ENCODE measurements around the gene AP3B2.
"Not testable (repeated sequence)": the region's sequence is repeated elsewhere in the genome, so short reads cannot be mapped to it uniquely, and the experiment has no call there.

The AP3B2 gene

DNA sequence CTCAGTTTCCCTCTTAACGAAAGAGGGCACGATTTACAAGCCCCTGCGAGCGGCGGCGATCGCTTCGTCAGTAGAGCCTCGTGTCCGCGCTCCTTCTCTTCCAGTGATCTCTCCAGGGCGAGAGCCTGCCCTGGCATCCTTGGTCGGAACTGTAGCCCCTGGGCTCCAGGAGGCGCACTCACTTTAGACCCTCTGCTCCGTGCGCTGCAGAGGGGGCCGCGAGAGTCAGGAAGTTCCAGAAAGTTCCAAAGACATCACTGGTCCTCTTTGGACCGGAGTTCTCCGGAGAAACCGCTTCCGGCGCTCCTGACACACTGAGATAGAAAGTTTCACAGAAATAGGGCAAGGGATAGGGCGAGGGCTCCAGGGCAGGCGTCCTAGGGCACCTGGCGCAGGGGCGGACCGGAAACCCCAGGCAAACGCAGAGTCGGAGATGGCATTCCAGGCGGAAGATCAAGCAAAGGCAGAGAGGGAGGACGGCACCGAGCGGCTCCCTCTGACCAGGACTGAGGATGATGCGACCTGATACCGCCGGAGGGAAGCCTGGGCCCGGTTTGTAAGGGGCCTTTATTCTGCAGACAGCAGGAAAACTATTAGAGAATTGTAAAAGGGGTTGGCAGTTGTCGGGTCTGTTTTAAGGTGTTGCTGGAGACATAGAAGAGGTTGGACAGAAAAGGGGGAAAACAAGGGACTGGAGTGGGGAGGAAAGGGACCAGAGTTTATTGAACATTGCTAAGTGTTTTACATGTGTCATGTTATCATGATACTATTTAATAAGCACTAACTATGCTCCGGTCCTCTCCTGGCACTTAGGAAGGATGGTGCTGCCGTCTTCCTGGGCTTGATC lies 61.2 kb downstream of the AP3B2 start:
- no peak for DNase-seq

DNA sequence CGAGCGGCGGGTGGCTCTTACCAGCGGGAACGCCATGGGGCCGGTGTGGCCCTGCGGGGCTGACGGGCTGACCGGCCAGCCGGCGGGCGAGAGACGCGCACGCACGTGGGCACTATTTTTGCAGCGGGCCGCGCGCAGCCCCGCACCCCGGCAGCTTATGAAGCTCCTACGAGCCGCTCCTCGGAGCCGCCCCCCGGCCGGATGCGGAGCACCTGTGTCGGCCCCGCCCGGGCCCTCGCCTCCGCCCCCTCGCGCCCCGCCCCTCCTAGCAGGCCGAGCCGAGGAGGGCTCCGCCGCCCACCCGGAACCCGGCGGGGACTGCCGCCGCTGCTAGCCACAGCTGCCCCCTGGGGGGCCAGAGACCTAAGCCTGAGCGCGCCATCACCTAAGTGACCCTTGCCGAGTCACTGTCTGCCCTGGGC lies 61.8 kb downstream of the AP3B2 start:
- peak; percentile 10 for DNase-seq

DNA sequence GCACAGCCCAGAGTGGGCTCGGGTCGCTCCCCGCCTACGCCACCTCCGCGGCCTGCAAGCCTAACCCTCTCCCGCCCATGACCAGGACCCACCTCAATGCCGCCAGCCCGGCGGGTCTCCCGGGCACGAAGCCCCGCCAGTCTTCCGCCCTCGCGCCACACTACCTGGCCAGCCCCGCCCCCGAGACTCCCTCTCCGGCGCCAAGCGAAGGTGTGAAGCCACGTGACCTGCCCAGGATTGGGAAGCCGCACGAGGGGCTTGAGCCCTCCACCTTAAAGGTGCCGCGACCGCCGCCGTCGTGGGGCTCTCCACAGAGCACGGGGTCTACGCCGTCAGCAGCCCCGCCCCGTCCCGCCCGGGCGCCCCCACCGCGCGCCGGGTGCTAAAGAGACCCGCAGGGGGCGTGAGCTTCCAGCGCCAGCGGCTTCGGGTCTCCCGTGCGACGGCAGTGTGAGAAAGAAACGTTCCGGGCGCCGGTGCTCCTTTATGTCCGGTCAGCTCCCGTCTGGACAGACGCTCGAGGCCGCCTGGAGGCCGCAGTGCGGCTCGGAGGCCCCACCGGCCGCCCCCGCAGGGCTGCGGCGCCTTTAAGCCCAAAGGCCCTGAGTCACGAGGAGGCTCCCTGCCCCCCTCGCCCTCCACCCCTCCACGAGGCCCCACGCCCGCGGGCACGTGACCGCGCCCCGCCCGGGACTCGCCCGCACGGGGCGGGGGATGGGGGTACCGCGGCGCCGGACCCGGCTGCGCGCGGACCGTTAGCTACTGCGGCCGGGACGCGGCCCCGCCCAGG lies 62.4 kb downstream of the AP3B2 start, which contains the start of gene CPEB1:
Gene CPEB1, minus strand, starts transcription at position 319 of the 790 bp plus-strand sequence. CDS start 18,904 bp downstream, outside the sequence.
- DNase-seq = no peak

DNA sequence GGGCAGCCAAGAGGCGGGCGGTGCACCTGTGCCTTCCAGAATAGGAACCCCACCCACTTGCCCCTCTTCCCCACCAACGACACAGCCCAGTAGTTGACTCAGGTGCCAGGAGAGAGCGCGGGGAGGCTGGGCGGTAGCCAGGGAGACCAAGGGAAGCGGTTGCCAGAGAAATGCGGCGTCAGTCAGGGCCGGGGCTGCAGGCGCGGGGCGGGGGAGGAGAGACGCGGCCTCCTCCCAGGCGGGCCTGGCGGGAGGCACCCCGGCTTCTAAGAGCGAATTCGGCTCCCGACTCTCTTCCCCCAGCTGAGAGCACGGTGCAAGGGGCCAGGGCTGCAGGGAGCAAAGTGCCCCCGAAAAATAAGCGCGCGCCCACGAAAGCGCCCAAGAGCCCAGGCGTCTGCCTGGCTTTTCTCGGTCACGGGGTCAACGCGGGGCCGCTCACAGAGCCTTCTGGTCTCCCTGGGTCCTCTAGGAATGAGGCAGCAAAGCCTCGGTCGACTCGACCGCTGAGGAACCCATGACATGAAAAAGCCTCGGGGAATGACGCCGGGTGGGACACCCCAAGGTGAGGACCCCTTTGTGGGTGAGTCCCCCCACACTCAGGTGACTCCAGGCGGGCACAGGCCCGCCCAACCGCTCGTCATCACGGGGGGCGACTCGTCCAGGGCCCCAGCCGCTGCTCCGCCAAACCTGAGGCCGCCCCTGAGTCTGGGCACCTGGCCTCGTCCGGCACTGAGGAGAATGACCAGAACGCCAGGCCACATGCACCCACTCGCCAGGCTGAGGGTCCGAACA lies 63.2 kb downstream of the AP3B2 start:
- DNase-seq = no peak

DNA sequence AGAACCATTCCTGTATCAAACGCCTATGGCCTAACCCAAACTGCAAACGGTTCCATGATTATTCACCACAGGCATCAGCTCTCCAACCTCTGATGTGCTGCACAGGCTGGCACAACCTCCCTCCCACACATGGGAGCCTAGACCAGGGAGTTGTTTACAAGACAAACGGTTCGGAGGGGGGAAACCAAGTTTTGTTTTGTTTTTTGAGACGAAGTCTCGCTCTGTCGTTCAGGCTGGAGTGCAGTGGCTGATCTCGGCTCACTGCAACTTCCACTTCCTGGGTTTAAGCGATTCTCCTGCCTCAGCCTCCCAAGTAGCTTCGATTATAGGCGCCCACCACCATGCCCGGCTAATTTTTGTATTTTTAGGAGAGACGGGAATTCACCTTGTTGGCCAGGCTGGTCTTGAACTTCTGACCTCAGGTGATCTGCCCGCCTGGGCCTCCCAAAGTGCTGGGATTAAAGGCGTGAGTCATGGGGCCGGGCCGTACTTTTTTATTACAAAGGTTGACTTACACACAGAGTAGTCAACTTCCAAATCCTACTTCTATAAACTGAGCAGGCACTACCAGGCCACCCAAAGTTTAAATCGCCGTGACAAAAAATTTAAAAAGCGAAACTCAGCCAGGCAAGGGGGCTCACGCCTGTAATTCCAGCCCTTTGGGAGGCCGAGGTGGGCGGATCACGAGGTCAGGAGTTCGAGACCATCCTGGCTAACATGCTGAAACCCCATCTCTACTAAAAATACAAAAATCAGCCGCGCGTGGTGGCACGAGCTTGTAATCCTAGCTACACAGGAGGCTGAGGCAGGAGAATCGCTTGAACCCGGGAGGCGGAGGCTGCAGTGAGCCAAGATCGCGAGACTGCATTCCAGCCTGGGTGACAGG lies 64.5 kb downstream of the AP3B2 start:
- not testable (repeated sequence) for DNase-seq

DNA sequence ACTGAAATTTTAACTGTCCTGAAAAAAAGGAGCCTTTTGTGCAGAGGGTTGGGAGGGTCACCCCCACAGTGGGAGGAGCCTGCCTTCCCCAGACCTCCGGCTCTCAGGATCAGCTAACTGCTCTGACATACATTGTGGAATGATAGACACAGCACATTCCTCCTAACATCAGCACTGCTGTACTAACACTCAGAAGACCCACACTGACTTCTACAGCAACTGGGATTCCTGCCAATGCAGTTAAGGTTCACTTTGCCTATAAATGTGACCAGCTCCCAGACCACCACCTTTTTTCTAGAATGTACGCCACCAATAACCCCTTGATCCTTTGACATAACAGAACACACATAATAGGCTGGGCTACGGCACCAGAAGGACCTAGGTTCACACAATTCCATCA lies 65.7 kb downstream of the AP3B2 start:
- DNase-seq = no peak

DNA sequence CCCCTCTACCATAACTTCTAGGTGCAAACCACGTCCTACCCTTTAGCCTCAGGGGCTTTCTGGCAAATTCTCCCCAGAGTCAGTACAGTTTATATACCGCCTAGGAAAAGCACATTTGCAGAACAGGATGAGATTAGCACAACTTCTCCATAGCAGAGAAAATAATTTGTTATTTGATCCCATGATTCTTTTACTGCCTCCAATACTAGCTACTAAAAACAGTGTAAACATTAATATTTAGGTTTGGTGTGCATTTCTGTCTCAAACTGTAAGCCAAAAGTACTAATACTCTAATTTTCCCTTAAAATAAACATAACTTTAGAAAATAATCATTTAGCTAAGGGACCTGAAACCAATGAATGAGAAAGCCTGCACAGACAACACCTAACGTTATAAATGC lies 67.0 kb downstream of the AP3B2 start:
- no peak for DNase-seq

DNA sequence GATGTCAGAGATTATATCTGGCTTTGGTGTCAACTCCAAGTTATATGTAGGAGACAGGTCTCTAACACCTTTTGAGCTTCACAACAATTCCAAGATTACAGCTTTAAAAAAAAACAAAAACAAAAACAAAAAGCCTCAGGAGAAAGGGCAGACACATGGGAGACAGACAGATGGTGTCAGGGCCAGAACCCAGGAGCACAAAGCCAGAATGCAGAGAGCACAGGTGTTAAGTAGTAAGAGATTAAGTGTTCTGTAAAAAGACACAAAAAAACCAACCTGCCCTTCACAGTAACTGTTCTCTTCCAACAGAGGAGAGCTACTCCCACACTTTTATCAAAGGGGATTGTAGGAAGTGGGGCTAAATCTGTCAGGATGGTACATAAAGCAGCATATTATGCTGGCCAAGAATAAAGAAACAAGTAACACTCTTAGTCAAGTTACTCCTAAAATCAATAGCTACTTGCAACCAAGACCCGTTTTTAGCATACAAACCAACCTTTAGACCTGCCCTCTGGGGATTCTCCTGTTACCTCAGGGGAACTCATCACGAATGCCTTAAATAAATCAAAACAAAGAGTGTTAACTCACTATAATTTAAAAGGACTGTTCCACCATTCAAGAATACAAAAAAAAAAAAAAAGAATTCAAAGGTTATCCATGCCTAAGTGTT lies 68.4 kb downstream of the AP3B2 start:
- DNase-seq = no peak

DNA sequence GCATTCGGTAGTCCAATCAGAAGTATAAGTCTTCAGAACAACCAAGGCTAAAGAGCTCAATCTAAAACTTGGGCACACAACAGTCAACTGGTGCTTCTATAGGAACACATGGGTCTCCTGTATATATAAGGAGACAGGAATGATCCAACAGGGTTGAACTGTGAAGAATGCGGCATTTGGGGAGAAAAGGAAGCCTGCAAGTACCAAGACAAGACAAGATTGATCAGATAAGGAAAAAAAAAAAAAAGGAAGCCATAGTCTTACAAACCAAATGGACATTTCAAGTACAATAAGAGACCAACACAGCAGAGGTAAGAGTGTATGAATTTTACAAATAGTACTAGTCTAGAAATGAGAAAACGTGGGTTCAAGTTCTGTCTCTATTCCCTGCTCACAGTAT lies 69.0 kb downstream of the AP3B2 start:
- DNase-seq = no peak

DNA sequence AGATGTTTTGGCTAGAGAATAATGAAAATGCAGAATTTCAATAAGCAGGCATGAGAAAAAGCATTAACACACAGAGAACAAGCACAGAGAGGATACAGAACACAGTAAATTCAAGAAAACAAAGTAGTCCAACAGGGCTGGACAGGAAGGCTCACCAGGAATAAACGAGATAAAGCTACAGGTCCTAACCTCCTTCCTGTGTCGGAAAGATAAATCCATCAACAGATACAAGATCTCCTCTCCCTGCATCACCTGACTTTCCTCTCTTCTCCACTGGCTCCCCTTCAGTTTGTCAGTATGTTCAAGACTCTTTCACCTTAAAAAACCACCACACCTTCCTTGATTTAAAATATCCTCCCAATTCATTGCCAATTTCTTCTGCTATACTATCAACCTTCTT lies 73.9 kb downstream of the AP3B2 start:
- no peak for DNase-seq

DNA sequence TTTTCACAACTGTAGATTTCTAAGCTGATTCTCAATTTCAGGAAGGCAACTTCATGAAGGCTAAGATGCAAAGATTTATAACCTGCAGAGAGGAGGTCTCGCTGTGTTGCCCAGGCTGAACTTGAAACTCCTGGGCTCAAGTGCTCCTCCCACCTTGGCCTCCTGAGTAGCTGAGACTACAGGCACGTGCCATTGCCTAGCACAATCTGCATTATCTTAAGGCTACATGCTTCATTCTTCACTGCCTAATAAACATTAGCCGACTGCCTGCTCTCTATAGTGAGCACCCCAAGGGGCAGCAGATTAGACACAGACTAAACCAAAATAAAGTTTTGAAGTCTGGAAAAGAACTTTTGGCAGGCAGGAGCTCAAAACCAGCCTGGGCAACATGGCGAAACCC lies 79.6 kb downstream of the AP3B2 start:
- DNase-seq = no peak

DNA sequence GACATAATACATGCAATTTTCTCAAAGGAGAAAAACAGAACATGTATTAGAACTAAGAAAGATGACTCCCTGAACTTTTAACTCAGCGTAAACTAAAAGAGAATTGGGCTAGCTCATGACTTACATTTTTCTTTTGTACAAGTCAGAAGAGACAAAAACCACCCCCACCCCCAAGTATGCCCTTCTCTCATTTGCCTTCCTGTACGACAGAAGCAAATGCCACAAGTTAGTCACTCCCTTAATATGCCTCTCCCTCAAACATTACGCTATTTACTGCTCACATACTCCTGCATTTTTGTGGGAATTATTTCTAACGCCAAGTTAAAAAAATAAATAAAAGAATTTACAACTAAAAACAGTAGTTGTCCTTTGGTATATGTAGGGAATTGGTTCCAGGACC lies 84.5 kb downstream of the AP3B2 start:
- no peak for DNase-seq

DNA sequence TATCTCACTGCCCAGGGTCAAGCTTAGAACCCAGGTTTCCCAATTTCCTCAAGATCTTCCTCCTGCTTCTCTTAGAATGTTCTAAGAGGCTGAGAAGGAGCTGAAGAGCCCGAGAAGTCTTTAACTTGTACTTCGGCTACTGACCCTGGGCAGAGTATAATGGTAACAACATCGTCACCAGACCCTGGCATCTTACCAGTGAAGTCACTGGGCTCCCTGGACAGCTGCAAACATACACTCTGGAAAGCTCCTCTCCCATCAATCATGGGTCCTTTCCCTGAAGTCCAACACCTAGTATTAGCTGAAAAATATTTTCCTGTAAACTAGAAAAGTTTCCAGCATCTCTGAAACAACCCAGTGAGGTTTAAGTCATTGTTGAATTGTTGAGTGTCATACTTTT lies 85.2 kb downstream of the AP3B2 start:
- no peak for DNase-seq

DNA sequence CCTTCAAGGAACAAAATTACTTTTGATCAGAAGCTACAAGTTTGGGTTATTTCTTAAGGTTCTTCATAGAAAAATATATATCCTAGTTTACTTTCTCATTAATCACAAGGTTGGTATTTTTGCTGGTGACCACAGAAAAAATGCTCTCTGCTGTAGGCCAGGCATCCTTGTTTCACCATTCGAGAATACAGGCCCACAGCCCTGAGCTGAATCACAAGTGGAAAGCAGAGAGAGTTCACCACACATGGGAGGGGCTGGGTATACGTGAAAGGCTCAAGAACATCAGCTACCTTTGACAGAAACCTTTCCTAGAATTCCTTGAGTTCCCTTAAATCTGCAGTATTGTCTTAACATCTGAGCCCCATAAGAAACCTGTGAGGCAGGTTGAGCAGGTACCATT lies 85.7 kb downstream of the AP3B2 start:
- DNase-seq = no peak

DNA sequence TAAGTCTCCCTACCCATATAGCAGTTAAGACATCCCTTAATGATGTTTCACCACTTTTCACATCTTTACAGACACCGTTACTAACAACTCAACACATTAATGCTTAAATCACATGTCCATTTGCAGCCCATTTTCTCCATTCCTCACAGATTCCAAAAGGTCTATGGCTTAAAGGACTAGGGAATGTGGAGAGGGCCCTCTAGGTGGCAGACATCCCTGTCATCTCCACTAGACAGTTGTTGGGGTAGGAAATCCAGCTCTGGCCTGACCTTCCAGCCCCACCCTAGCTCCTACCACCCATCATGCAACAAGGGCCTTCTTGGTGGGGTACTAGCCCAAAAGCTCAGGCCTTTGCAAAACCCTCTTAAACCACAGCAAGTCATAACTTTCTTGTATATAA lies 87.7 kb downstream of the AP3B2 start:
- no peak for DNase-seq

DNA sequence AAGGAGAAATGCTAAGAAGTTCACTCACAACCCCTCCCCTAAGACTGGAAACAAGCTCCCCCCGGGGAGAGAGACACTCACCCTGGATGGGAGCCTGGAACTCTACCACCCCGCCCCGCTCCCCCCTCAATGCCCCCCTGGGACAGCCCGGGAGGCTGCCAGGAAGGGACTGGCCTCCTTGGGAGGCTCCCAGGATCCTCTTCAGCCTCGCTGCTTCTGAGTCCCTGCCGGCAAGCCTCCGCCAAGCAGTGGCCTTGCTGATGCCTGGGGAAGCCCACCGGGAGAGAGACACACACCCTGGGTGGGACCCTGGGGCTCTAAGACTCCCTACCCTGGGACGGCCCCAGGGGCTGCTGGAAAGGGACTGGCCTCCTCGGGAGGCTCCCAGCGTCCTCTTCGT lies 95.9 kb downstream of the AP3B2 start:
- no peak for DNase-seq

DNA sequence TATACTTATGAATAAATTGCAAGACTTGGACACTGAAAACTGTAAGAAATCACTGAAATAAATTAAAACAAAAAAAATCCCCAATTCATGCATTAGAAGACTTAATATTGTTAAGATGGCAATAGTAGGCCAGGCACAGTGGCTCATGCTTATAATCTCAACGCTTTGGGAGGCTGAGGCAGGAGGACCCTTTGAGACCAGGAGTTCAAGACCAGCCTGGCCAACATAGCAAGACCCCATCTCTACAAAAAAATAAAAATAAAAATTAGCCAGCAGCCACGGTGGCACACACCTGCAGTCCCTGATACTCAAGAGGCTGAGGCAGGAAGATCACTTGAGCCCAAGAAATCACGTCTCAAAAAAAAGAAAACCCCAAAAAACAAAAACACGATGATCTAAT lies 98.3 kb downstream of the AP3B2 start:
- no peak for DNase-seq
